AG04449 (cell line): Measurements from ENCODE around the gene CCND1.

ENCODE experiments used
- CTCF ChIA-PET: fragments of 350-600 bp; formaldehyde crosslinking; extraction: SDS; loops from one replicate; lab custom pipeline; 2021; ENCODE audit warnings: antibody characterized with exemption; lab: Yijun Ruan, JAX
- POLR2A ChIA-PET: fragments of 400-600, 350-600 bp; formaldehyde crosslinking; extraction: SDS; loops from one replicate; lab custom pipeline; 2020; ENCODE audit warnings: antibody characterized with exemption, inconsistent platforms; lab: Yijun Ruan, JAX
- DNase-seq: peaks from one replicate; pipeline ENCODE4 v3.0.0-alpha.2; 2010; ENCODE audit warnings: low read depth, low spot score
- H3K4me3 ChIP-seq: 2 replicates; pipeline ENCODE4 v1.5.1; 2011; ENCODE audit warnings: low read depth, mild to moderate bottlenecking, control low read depth, low read length
- CTCF ChIP-seq: IDR thresholded peaks from one replicate; pipeline ENCODE4 v1.5.1; 2011; ENCODE audit warnings: mild to moderate bottlenecking, moderate library complexity, low read length, control low read depth, inconsistent platforms; ENCODE audit not compliant: insufficient read depth; ENCODE audit errors: missing control alignments

Gene CCND1

GRCh38 chr11:69641681-69642548, 959 bp downstream of the CCND1 start:
- DNase-seq: no peak
- no peak for TF ChIP-seq CTCF
- CTCF ChIA-PET: interaction anchor here (0.9 to 6.3 kb wide), 14 partner anchors 29 to 598 kb away, joined by 3 to 168 read pairs (median 4); partner anchors contain the start of gene MYEOV
- H3K4me3 ChIP-seq: peak overlapping the region; percentile 99
- POLR2A ChIA-PET: interaction anchor here (1.1 to 9.5 kb wide), 5 partner anchors 16 to 349 kb away, joined by 3 to 98 read pairs (median 7); no protein-coding TSS in a partner anchor

GRCh38 chr11:69642549-69642912, 1.6 kb downstream of the CCND1 start:
- no peak for DNase-seq
- ChIA-PET CTCF (interaction anchor here (0.6 to 6.3 kb wide), 22 partner anchors 14 to 598 kb away, joined by 3 to 168 read pairs (median 4); partner anchors contain the start of genes LTO1, MYEOV and SMIM38), POLR2A (interaction anchor here (0.6 to 9.5 kb wide), 6 partner anchors 15 to 350 kb away, joined by 3 to 98 read pairs (median 6); no protein-coding TSS in a partner anchor)
- H3K4me3 ChIP-seq: peak overlapping the region; percentile 99
- TF ChIP-seq CTCF: no peak

GRCh38 chr11:69642913-69643632, 2.1 kb downstream of the CCND1 start:
- no peak for DNase-seq
- POLR2A ChIA-PET: interaction anchor here (0.6 to 9.5 kb wide), 9 partner anchors 146 to 542 kb away, joined by 3 to 98 read pairs (median 4); no protein-coding TSS in a partner anchor
- CTCF ChIA-PET: interaction anchor here (0.6 to 6.3 kb wide), 35 partner anchors 14 to 599 kb away, joined by 3 to 168 read pairs (median 4); partner anchors contain the start of genes LTO1, MYEOV and SMIM38
- peak; percentile 89 for TF ChIP-seq CTCF
- peak overlapping the region; percentile 99 for H3K4me3 ChIP-seq

GRCh38 chr11:69643646-69644045, 2.7 kb downstream of the CCND1 start:
- no peak for TF ChIP-seq CTCF
- no peak for DNase-seq
- H3K4me3 ChIP-seq: peak overlapping the region; percentile 99
- CTCF ChIA-PET: interaction anchor here (0.7 to 6.3 kb wide), 44 partner anchors 13 to 599 kb away, joined by 3 to 168 read pairs (median 4); partner anchors contain the start of genes LTO1, MYEOV and SMIM38
- POLR2A ChIA-PET: interaction anchor here (0.7 to 9.5 kb wide), 14 partner anchors 10 to 542 kb away, joined by 3 to 98 read pairs (median 6); partner anchors contain the start of gene LTO1

- peak; percentile 63 for DNase-seq
- TF ChIP-seq CTCF: peak; percentile 48
- ChIA-PET POLR2A (interaction anchor here (0.6 to 9.5 kb wide), 19 partner anchors 9 to 544 kb away, joined by 3 to 98 read pairs (median 5); partner anchors contain the start of gene LTO1), CTCF (interaction anchor here (0.7 to 6.3 kb wide), 46 partner anchors 12 to 600 kb away, joined by 3 to 168 read pairs (median 3); partner anchors contain the start of genes LTO1 and MYEOV)
- H3K4me3 ChIP-seq: peak overlapping the region; percentile 99
Observed at GRCh38 chr11:69644071-69644961, 3.4 kb downstream of the CCND1 start.
